GM19372 (cell line): ENCODE data around the gene ABHD17C.
A peak's percentile ranks its signal among the peaks of the same experiment; 100 is the strongest.
"Not testable (repeated sequence)": the region's sequence is repeated elsewhere in the genome, so short reads cannot be mapped to it uniquely, and the experiment has no call there.

Source experiments
- ATAC-seq: cut with Tn5 transposase; IDR thresholded peaks from one replicate; pipeline ENCODE4 v1.9.1; 2021; ENCODE audit warnings: mild to moderate bottlenecking, low read depth, moderate library complexity; ENCODE audit not compliant: unreplicated experiment

The ABHD17C gene

GRCh38 chr15:80695099-80695910, at the start of gene ABHD17C:
TSS of gene ABHD17C (plus strand) at chr15:80695310. CDS start at chr15:80695430, 120 bp downstream.
- peak; percentile 79 for ATAC-seq

DNA sequence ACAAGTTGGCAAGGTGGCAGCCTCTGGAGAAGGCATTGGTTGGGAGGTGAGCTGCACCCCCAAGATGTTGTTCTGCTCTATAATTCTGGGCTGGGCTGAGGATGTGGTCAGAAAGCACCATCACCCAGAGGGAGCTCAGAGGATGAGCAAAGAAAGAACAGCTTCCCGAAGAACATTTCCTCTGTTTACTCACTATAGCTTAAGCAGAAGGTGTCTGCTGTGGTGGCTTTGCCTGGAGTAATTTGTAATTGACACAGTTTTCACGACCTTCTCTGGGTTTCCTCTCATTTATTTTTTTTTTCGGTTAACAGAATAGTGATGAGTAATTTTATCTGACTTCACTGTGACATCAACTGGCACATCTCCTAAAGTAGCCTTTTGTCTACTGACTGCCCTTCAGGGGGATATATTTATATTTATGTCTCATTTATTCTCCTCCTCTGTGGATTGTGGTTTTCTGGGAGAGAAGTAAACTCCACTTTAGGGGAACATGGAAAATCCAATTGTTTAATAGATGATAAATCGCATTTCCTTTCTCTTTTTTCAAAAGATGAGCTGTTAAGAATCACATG, 49.5 kb upstream of the ABHD17C start:
- ATAC-seq = no peak

- not testable (repeated sequence) for ATAC-seq
These were observed 47.7 kb upstream of the ABHD17C start for GRCh38 chr15:80647424-80647823.

DNA sequence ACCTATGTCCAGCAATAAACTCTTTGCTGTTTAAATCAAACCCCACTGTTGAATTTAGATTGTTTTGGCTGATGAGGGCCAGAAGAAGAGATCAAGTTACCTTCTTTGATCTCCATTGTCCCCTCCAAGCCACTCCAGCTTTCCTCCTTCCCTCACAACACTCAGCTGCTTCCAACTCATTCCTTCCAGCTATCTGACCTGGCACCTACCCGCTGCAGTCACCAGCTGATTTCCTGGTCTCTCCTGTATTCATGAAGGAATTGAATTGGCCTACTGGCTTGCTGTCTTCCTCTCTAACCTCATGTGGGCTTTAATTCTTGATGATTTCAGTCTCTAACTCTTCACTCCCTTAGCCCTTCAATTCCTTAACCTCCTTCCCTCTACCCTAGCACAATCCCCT, 40.8 kb upstream of the ABHD17C start:
- no peak for ATAC-seq

- no peak for ATAC-seq
These were observed 35.7 kb upstream of the ABHD17C start for GRCh38 chr15:80659375-80659774.

DNA sequence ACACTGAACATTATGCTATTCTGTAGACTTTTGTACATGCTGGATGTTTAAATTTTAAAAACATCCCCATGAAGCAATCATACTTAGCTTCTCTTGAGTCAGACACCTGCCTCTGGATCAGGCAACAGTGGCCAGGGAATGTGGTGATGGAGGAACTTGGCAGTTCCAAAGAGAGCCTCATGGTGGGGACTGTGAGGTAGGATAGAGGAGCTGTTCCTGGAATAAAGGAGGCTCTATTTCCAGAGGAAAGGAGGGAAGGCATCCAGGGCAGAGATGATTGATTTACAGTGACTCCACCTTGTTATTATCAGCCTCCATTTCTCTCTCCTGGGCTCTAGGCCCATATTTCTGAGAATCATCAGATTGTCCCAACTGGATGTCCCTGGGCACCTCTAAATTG, 35.0 kb upstream of the ABHD17C start:
- ATAC-seq = no peak

DNA sequence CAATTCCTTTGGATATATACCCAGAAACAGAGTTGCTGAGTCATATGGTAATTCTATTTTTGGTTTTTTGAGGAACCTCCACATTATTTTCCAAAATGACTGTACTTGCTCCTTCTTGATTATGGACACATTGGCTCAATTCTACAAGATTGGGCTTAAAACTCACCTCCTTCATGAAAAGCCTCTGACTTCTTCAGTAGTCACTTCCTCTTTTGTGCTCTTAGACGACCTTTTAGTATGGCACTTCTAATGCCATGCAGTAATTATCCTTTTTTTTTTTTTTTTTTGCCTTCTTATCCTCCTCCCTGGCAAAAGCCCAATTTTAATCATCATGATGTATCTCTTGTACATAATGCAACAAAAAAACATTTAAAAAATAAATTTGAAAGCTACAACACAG, 33.0 kb upstream of the ABHD17C start:
- no peak for ATAC-seq

GRCh38 chr15:80662757-80663553, 32.2 kb upstream of the ABHD17C start:
- no peak for ATAC-seq

DNA sequence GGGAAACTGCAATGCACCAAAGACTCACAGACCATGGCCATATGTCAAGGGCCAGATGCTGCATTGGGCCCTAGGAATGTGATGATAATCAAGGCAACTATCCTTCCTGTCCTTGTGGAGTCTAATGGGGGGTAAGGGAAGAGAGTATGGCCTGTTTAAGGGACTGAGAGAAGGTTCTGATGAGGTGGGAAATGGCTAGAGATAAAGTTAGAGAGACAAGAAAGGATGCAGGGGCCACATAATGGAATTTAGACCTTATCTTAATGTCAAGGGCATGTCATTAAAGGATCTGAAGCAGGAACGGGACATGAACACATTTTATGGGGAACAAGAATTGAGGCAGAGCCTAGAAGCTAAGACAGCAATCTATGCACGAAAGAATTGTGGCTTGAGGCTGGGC, 30.0 kb upstream of the ABHD17C start:
- no peak for ATAC-seq

DNA sequence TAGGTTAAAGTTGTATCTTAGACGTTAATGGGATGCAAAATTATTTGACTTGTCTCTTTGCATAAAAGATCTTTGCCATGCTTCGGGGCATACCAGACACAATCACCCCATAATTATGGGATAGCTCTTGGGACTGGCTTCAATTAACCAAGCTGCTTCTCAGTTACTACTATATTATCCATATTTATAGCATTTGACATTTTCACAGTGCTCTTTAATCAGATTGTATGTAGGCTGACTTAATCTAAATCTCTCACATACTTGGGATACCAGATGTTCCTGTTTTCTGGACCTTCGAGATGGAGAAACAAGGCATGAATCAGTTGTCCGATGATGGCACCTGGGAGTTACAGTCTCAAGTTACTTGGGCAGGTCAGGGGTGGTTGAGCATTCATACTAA, 27.2 kb upstream of the ABHD17C start:
- no peak for ATAC-seq

DNA sequence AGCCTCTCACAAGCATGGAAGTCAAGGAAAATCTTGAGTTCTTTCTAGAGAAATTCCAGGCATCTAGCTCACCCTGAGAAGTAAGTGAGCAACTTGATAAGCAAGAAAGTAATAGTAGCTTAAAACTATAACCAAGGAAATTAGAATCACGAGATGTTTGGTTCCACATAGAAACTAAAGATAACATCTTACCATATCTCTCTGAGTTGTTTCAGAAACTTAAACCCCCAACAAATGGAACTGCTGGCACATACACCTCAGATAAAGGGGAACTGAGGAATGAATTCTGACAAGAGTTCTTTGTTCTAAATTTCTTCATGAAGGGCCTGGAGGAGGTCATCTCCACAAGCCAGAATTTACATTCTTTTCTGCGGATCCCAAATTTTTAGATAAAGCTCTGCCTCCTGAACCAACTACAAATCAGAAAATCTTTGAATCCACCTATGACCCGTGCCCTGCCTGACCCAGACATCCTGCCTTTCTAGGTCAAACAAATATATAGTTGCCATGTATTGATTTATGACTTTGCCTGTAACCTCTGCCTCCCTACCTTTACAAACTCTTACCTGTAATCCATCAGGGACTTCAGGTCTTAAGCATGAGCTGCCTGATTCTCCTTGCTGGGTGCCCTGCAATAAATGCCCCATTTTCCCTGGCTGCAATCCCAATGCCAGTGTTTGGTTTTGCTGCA, 26.4 kb upstream of the ABHD17C start:
- no peak for ATAC-seq

- ATAC-seq = no peak
These were observed 25.3 kb upstream of the ABHD17C start for GRCh38 chr15:80669663-80670273.

GRCh38 chr15:80673561-80674244, 21.4 kb upstream of the ABHD17C start:
- ATAC-seq = no peak

DNA sequence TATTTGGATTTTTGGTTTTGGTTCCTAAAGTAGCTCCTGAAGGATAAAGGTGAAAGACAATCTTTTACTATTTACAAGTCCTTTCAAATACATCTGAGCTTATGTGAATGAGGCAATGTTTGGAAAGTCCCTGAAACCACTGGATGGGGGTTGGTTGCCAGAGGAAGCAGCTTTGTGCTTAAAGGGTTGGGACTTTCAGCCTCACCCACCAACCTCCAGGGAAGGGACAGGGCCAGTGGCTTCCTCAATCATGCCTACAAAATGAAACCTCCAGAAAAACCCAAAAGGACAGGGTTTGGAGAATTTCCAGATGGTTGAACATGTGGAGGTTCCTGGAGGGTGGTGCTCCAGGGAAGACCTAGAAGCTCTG, 20.9 kb upstream of the ABHD17C start:
- no peak for ATAC-seq

DNA sequence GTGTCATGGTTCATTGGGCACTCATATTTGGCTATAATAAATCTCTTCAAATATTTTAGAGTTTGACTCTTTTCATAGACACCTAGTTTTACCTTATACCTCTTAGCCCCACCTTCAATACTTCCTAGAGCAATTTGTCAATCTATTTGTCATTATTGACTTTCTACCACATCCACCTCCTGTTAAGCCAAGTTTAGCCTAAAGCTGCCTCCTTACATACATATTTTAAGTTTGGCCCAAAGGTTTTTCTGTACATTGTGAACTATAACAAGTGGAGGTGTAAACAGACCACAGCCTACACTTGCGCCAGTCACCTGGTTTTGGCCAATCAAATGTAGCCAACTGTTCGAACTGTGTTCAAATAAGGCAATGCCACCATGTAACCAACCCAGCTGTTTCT, 18.1 kb upstream of the ABHD17C start:
- ATAC-seq = no peak

- no peak for ATAC-seq
These were observed 15.8 kb upstream of the ABHD17C start for GRCh38 chr15:80679167-80679803.

GRCh38 chr15:80679804-80680175, 15.3 kb upstream of the ABHD17C start:
- no peak for ATAC-seq

DNA sequence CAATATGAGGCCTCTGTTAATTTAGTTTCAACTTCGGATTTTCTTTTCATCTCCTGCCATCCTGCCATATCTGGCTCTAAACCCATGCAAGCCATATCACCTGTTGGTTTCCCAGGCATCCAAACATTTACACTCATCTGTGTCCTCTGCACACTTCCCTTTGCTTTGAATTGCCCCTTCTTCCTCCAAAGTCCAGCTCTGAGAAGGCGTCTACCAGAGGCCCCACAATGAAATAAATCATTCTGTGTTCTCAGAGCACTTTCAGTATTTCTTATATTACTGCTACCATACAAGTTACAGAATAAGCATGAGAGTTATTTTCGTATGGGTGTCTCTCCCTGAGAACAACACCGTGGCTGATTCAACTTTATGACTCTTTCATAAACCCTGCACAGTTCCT, 12.9 kb upstream of the ABHD17C start:
- no peak for ATAC-seq

GRCh38 chr15:80684697-80685096, 10.4 kb upstream of the ABHD17C start:
- ATAC-seq = no peak

- no peak for ATAC-seq
These were observed 9.5 kb upstream of the ABHD17C start for GRCh38 chr15:80685628-80686027.
